K562 (cell line): ENCODE measurements around the gene ARHGEF4. TPM values are rescaled to one million over a fixed set of nuclear protein-coding genes. Genes with fewer than 3 reads are reported as not detected.

Experiments
- ATAC-seq: fragments of 200-7000 bp; cut with Tn5 transposase; 3 replicates; pipeline ENCODE4 v1.9.1; 2020; ENCODE audit warnings: moderate library complexity
- BruUV-seq: library from RNA; stranded (reverse); fragments of 400-500 nt; replicated peaks from 2 replicates; lab custom pipeline; 2021; lab: Mats Ljungman, UMichigan
- CTCF ChIA-PET: fragments of 300-600 bp; formaldehyde crosslinking; extraction: SDS; loops from one replicate; lab custom pipeline; 2021; ENCODE audit warnings: low intra/inter-chr PET ratio; lab: Yijun Ruan, JAX
- POLR2A ChIA-PET: fragments of 300-600, 350-650 bp; sonication (Branson Sonifier 250); formaldehyde crosslinking; extraction: SDS; loops from one replicate; lab custom pipeline; 2021; ENCODE audit warnings: antibody characterized with exemption, inconsistent platforms; lab: Yijun Ruan, JAX
- DNase-seq, 4 experiments: peaks; one replicate each; pipeline versions ENCODE4 v3.0.0 to v3.0.0-alpha.2; 2011 to 2018; ENCODE audit warnings: low spot score in 3 of 4, mixed read lengths in 3 of 4; ENCODE audit errors: extremely low read depth in 1 of 4
- FAIRE-seq: peaks from 2 replicates; lab custom pipeline; 2011; peaks lifted over from hg19 to GRCh38; lab: Jason Lieb, UNC
- H2AFZ ChIP-seq: 2 replicates; pipeline ENCODE4 v1.6.0; 2011; ENCODE audit warnings: low read depth, low read length, control low read depth, inconsistent platforms
- H3K27ac ChIP-seq: fragments of 200-600 bp; 3 replicates; pipeline ENCODE4 v1.8.0; 2011; ENCODE audit warnings: low read depth, mild to moderate bottlenecking, control low read depth, inconsistent platforms, low read length, moderate library complexity, mixed read lengths; ENCODE audit errors: extremely low read depth
- H3K27me3 ChIP-seq, 2 experiments: fragments of 300-600 bp in 1 of 2; 2 replicates in 1 of 2; 3 replicates in 1 of 2; pipeline versions ENCODE4 v1.6.0 to v1.8.0; 2011; ENCODE audit warnings: inconsistent platforms in 2 of 2, low read length in 2 of 2, mild to moderate bottlenecking in 1 of 2, mixed read lengths in 1 of 2, moderate library complexity in 1 of 2; ENCODE audit not compliant: control insufficient read depth in 2 of 2, insufficient read depth in 2 of 2
- H3K36me3 ChIP-seq: fragments of 300-600 bp; 3 replicates; pipeline ENCODE4 v1.8.0; 2011; ENCODE audit warnings: mild to moderate bottlenecking, low read length, inconsistent platforms; ENCODE audit not compliant: control insufficient read depth, insufficient read depth
- H3K4me1 ChIP-seq, 2 experiments: fragments of 200-600 bp in 1 of 2; replicated peaks in 1 of 2; 2 replicates in 1 of 2; 3 replicates in 1 of 2; pipeline versions ENCODE4 v1.5.1 to v1.8.0; 2011; ENCODE audit warnings: inconsistent platforms in 2 of 2, low read length in 2 of 2, mild to moderate bottlenecking in 1 of 2, mixed read lengths in 1 of 2, moderate library complexity in 1 of 2; ENCODE audit not compliant: control insufficient read depth in 2 of 2, insufficient read depth in 2 of 2
- H3K4me2 ChIP-seq: 2 replicates; pipeline ENCODE4 v1.6.1; 2011; ENCODE audit warnings: low read length, control low read depth, inconsistent platforms, mixed read lengths; ENCODE audit not compliant: insufficient read depth
- H3K4me3 ChIP-seq: fragments of 200-600 bp; sonication (generic), shearing (Covaris generic); 2 replicates; pipeline ENCODE4 v1.5.1; 2016; ENCODE audit warnings: control low read depth, inconsistent platforms
- H3K79me2 ChIP-seq: fragments of 200-600 bp; 3 replicates; pipeline ENCODE4 v1.8.0; 2011; ENCODE audit warnings: low read length, inconsistent platforms; ENCODE audit not compliant: control insufficient read depth, insufficient read depth
- H3K9ac ChIP-seq, 2 experiments: 2 replicates each; pipeline versions ENCODE4 v1.6.0 to v1.6.1; 2011; ENCODE audit warnings: low read depth in 2 of 2, low read length in 2 of 2, control low read depth in 1 of 2, inconsistent platforms in 1 of 2, mild to moderate bottlenecking in 1 of 2, mixed read lengths in 1 of 2; ENCODE audit not compliant: insufficient read depth in 1 of 2
- H3K9me1 ChIP-seq: one replicate; pipeline ENCODE4 v1.6.0; 2011; ENCODE audit warnings: inconsistent platforms, mild to moderate bottlenecking, low read length, moderate library complexity; ENCODE audit not compliant: control insufficient read depth, insufficient read depth
- H3K9me3 ChIP-seq: replicated peaks from 2 replicates; pipeline ENCODE4 v1.5.1; 2011; ENCODE audit warnings: low read depth, low read length, inconsistent platforms; ENCODE audit not compliant: control insufficient read depth, insufficient read depth
- H4K20me1 ChIP-seq: replicated peaks from 2 replicates; pipeline ENCODE4 v1.6.1; 2011; ENCODE audit warnings: low read length, inconsistent platforms, mixed read lengths; ENCODE audit not compliant: control insufficient read depth, insufficient read depth
- BCOR ChIP-seq: fragments of 450-650 bp; IDR thresholded peaks from 2 replicates; pipeline ENCODE4 v1.6.1; 2016
- GATAD2A ChIP-seq: fragments of 450-650 bp; IDR thresholded peaks from 2 replicates; pipeline ENCODE4 v1.6.1; 2017
- HDGF ChIP-seq: fragments of 450-650 bp; IDR thresholded peaks from 2 replicates; pipeline ENCODE4 v1.6.1; 2016
- MCM5 ChIP-seq: fragments of 450-650 bp; IDR thresholded peaks from 2 replicates; pipeline ENCODE4 v1.6.1; 2016; ENCODE audit warnings: low read depth
- MTA1 ChIP-seq: fragments of 450-650 bp; IDR thresholded peaks from 2 replicates; pipeline ENCODE4 v1.6.1; 2017; ENCODE audit warnings: borderline replicate concordance
- NFYB ChIP-seq: IDR thresholded peaks from 2 replicates; pipeline ENCODE4 v1.6.1; 2011; ENCODE audit warnings: mild to moderate bottlenecking, moderate library complexity; ENCODE audit not compliant: insufficient read length; ENCODE audit errors: extremely low read depth
- PBX2 ChIP-seq, 2 experiments: IDR thresholded peaks in 1 of 2; conservative IDR thresholded peaks in 1 of 2; 2 replicates each; pipeline ENCODE4 v1.6.1; 2016; ENCODE audit warnings: low read depth in 2 of 2, mild to moderate bottlenecking in 1 of 2, missing compliant biosample characterization in 1 of 2, missing genetic modification characterization in 1 of 2, moderate library complexity in 1 of 2
- POU5F1 ChIP-seq: fragments of 150-350 bp; IDR thresholded peaks from 2 replicates; pipeline ENCODE4 v1.6.1; 2014; ENCODE audit warnings: borderline replicate concordance, low read length, low read depth, mild to moderate bottlenecking; ENCODE audit not compliant: partially characterized antibody
- PREB ChIP-seq: sonication (generic); formaldehyde crosslinking; IDR thresholded peaks from 2 replicates; pipeline ENCODE4 v1.8.1; 2023; ENCODE audit warnings: mild to moderate bottlenecking, missing genetic modification reagents
- TCF15 ChIP-seq: fragments of 250-450 bp; sonication (Bioruptor Pico); IDR thresholded peaks from 2 replicates; pipeline ENCODE4 v1.8.0; 2022; ENCODE audit warnings: moderate library complexity, mild to moderate bottlenecking, inconsistent platforms
- TFAP4 ChIP-seq: sonication (generic); formaldehyde crosslinking; IDR thresholded peaks from 2 replicates; pipeline ENCODE4 v1.8.0; 2022; ENCODE audit warnings: missing genetic modification reagents, mild to moderate bottlenecking, moderate library complexity, borderline replicate concordance
- YBX1 ChIP-seq: fragments of 450-650 bp; IDR thresholded peaks from 2 replicates; pipeline ENCODE4 v1.7.1; 2016; ENCODE audit warnings: mild to moderate bottlenecking
- ZFP30 ChIP-seq: fragments of 250-450 bp; sonication (Bioruptor Pico); IDR thresholded peaks from 2 replicates; pipeline ENCODE4 v1.8.0; 2022; ENCODE audit warnings: moderate library complexity, mild to moderate bottlenecking, inconsistent platforms, borderline replicate concordance
- ZNF717 ChIP-seq: fragments of 250-450 bp; sonication (Bioruptor Pico); IDR thresholded peaks from 2 replicates; pipeline ENCODE4 v1.5.0; 2021
- WGBS: fragments of 100-300 bp; shearing (Covaris generic); methylation state at CpG from one replicate; pipeline ENCODE4 v1.1.6; 2016; ENCODE audit warnings: low coverage, mixed read lengths; ENCODE audit not compliant: insufficient coverage; ENCODE audit errors: missing lambda C conversion rate; 5-methylcytosine and 5-hydroxymethylcytosine counted together
- in situ Hi-C: fragments of 300-500 bp; cut with MboI; formaldehyde crosslinking; loops from 4 replicates; pipeline ENCODE4 v1.15.0; 2018; ENCODE audit warnings: inconsistent platforms, mixed read lengths
- intact Hi-C: fragments of 100-400 bp; cut with micrococcal nuclease; formaldehyde crosslinking; loops from 2 replicates; pipeline ENCODE4 v1.14.2; 2022
- polyA plus RNA-seq, 8 experiments: library from polyadenylated mRNA; depleted of rRNA in 4 of 8; stranded (reverse) in 5 of 8; unstranded in 3 of 8; fragments of >200 nt; fragmentation: Nextera tagmentation in 2 of 8; fragmentation: Illumina TruSeq in 1 of 8; extraction: Ambion mirVana in 2 of 8; extraction: Trizol in 1 of 8; gene quantifications; 2 replicates each; pipeline versions ENCODE4 v1.2.1 to v1.2.3, GENCODE V29; 2011 to 2014; ENCODE audit warnings: inconsistent platforms in 1 of 8, missing spikeins in 1 of 8
- total RNA-seq, 7 experiments: library from RNA; depleted of rRNA in 6 of 7; stranded (reverse); fragments of >200 nt in 6 of 7; fragmentation: Illumina TruSeq in 2 of 7; extraction: Trizol in 2 of 7; gene quantifications; 2 replicates each; pipeline versions ENCODE4 v1.2.1 to v1.2.3, GENCODE V29; 2011 to 2021; ENCODE audit warnings: low replicate concordance in 1 of 7

ARHGEF4 gene
- total and polyA plus RNA-seq, 9 of the 15 experiments (the other 6 are each of a cell fraction or from before 2014, with no cell fraction given): not detected

GRCh38 chr2:130916438-130916705, 79.7 kb downstream of the ARHGEF4 start:
- H3K9me1 ChIP-seq: peaks cover 2% of the 10 kb centered on the region
- H3K4me2 ChIP-seq: no peak overlapping the region
- H3K27me3 ChIP-seq: peaks cover 31 to 63% of the 10 kb centered on the region in 2 experiments; a peak in 4 of 5 replicates
- 0% methylated on average over 19 of the region's 19 CpGs for WGBS
- FAIRE-seq (no peak), ATAC-seq (no peak), DNase-seq (no peak)
- no TSS peak for BruUV-seq
- no peak for TF ChIP-seq BCOR
- no peak for TF ChIP-seq HDGF
- no peak for TF ChIP-seq PBX2 (CRISPR knock-in tag; IDR thresholded peaks at IDR 0.05; ENCODE audit: low read depth)
- TF ChIP-seq PBX2 (tag; conservative IDR thresholded peaks at IDR 0.05; ENCODE audit: low read depth): no peak
- TF ChIP-seq ZNF717: no peak
- TF ChIP-seq TFAP4 (CRISPR knock-in tag): no peak
- TF ChIP-seq ZFP30 (CRISPR knock-in tag): no peak
- TF ChIP-seq MCM5: no peak
- no peak for TF ChIP-seq TCF15 (CRISPR knock-in tag)
- TF ChIP-seq PREB: no peak
- TF ChIP-seq MTA1: no peak
- no peak for TF ChIP-seq POU5F1
- TF ChIP-seq YBX1: no peak
- TF ChIP-seq GATAD2A: no peak
- TF ChIP-seq NFYB: no peak
- in situ Hi-C loops (no loop called here), intact Hi-C loops (no loop called here)
- no peaks in the 10 kb centered on the region for H3K36me3 ChIP-seq
- ChIA-PET CTCF (no interaction called here), POLR2A (no interaction called here)
- no peak overlapping the region for H3K9ac ChIP-seq
- H2AFZ ChIP-seq: no peak overlapping the region
- 0 out of 2 replicates have a peak, but pooled peaks cover 8% of the 10 kb centered on the region for H4K20me1 ChIP-seq
- no peak overlapping the region for H3K4me3 ChIP-seq
- no peaks in the 10 kb centered on the region for H3K79me2 ChIP-seq
- no peaks in the 10 kb centered on the region for H3K9me3 ChIP-seq
- 0 out of 5 replicates have a peak, but pooled peaks cover 0 to 3% of the 10 kb centered on the region in 2 experiments for H3K4me1 ChIP-seq
- no peak overlapping the region for H3K27ac ChIP-seq
